ENCODE results near the gene TEC.

DNA sequence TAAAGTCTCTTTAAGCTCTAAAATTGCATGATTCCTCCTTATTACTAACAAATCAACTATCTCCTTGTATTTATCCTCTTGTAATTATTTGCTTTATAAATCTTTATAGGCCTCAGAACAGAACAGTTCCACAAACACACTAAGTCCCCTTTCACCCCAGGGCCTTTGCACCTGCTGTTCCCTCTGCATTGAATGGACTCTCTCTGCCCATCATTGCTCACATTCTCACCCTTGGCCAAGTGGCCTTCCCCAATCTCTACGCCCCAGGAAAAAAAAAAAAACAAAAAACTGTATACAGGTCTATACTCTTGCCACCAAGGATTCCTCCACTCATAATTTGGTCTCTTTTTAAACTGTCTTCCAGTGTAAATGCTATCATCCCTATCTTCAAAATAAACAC is 53.7 kb downstream of the TEC start:
- TF ChIP-seq CTCF (IDR thresholded peaks at IDR 0.05 in 4 of 5, conservative IDR thresholded peaks at IDR 0.05 in 1 of 5) (no peak), POLR2A (IDR thresholded peaks at IDR 0.05) (no peak)

Measured in gastrocnemius medialis (tissue), 4 donors.